GM12875 (cell line): ENCODE data around the gene SERPINB5.

Source experiments
- H3K4me3 ChIP-seq: one replicate; pipeline ENCODE4 v1.5.1; 2011; ENCODE audit warnings: low read depth, low read length, control low read depth
- TF ChIP-seq, protein P1 (sequence below): IDR thresholded peaks from 2 replicates; pipeline ENCODE4 v1.5.1; 2011; ENCODE audit warnings: low read depth, mild to moderate bottlenecking, control low read depth, inconsistent platforms, low read length, moderate library complexity, borderline replicate concordance; ENCODE audit not compliant: insufficient read depth

SERPINB5 gene

DNA sequence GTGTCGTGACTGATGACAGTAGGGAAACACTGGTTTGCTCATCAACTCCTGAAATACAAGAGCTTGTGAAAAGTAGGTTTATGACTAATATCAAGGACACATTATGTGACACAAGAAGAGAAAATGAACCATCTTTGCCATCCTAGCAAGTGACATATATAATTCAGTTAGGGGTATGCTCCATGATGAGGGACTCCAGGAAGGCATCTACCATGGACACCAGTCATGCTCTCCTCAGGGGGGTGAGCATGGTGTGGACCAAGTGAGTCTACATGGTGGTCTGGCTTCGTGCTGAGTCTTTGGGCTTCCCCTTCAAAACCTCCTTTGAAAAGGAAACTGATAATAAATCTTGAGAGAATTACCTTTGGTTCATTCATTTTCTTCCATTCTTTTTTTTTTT lies 11.7 kb upstream of the SERPINB5 start:
- TF ChIP-seq, protein P1, sequence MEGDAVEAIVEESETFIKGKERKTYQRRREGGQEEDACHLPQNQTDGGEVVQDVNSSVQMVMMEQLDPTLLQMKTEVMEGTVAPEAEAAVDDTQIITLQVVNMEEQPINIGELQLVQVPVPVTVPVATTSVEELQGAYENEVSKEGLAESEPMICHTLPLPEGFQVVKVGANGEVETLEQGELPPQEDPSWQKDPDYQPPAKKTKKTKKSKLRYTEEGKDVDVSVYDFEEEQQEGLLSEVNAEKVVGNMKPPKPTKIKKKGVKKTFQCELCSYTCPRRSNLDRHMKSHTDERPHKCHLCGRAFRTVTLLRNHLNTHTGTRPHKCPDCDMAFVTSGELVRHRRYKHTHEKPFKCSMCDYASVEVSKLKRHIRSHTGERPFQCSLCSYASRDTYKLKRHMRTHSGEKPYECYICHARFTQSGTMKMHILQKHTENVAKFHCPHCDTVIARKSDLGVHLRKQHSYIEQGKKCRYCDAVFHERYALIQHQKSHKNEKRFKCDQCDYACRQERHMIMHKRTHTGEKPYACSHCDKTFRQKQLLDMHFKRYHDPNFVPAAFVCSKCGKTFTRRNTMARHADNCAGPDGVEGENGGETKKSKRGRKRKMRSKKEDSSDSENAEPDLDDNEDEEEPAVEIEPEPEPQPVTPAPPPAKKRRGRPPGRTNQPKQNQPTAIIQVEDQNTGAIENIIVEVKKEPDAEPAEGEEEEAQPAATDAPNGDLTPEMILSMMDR: no peak
- H3K4me3 ChIP-seq: no peak overlapping the region

DNA sequence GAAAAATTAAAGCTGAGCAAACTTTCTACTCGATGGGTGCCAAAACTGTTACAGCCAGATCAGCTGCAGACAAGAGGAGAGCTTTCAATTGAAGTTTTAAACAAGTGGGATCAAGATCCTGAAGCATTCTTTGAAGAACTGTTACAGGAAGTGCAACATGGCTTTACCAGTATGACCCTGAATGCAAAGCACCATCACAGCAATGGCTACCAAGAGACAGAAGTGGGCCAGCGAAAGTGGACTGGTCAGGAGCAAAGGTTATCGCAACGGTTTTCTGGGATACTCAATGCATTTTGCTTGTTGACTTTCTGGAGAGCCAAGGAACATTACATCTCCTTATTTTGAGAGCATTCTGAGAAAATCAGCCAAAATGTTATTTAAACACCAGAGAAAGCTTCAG lies 9.1 kb upstream of the SERPINB5 start:
- no peak overlapping the region for H3K4me3 ChIP-seq
- TF ChIP-seq, protein P1: no peak

DNA sequence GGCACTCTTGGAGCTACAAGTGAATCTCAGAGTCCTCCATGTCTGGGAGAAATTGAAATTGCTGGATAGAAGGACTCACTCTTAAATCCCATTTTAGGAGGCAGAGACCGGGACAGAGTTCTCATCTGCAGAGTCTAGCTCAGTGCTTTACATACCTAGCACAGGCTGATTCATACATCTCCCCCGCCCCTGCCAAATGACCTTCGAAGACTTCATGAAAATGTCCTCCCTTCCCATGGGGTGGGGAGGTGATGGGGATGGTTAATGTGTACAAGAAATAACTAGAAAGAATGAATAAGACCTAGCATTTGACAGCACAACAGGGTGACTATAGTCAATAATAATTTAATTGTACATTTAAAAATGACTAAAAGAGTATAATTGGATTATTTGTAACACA lies 8.2 kb upstream of the SERPINB5 start:
- TF ChIP-seq, protein P1: no peak

DNA sequence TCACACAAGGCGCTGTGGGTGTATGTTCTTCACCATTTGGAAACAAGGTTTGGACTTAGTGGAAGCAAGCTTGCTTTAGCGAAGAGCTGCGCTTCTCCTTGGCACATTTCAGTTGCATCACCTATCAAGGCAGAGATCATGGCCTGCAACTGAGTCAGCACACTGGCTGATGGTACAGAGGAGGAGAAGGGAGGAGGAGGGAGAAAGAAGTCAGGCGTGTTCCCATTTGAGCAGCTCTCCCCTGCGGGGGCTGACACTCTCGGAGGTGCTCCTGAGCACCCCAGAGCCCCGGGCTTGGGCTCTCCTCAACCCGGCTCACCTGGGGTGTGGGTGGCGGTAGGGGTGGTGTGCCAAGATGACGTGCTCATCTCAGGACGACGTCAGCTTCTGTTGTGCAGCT lies 6.0 kb upstream of the SERPINB5 start:
- TF ChIP-seq, protein P1: no peak
- H3K4me3 ChIP-seq: no peak overlapping the region

More for the DNA sequence above, 8.2 kb upstream of the SERPINB5 start:
- H3K4me3 ChIP-seq: no peak overlapping the region

DNA sequence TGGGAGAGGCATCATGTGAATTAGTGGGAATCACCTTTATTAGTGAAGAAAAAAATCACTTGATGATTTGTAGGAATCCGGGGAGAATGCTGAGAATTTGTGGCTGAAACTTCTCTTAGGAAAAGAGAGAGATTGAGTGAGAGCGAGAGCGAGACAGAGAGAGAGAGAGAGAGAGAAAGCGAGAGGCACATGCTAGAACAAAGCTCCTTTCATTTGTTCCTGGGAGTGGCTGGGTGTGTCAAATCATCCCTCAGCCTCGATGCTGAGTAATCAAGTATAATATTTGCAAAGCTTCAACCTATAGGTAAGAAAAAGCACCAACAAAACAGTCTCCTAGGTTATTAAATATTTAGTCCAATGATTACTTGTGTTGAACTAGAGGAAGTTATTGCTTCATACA lies 4.4 kb upstream of the SERPINB5 start:
- no peak overlapping the region for H3K4me3 ChIP-seq
- TF ChIP-seq, protein P1: no peak

DNA sequence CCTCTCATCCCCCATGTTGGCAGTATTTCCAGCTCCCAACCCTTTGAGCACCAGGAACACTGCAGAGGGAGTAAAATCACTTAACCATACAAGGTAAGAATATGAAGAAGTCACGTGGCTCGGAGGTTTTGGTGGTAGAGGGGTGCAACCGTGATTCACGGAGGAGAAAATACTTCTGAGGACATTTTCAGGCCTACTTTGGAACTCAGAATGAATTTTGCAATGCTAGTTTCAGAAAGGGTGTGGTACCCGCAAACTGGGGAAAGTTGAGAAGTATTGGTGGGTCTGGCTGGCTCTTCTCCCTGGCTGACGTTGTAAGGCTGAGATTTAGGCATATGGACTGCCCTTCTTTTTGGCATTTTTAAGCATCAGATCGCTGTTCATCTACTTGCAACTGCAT lies 442 bp downstream of the SERPINB5 start:
- TF ChIP-seq, protein P1: no peak
- H3K4me3 ChIP-seq: no peak overlapping the region

DNA sequence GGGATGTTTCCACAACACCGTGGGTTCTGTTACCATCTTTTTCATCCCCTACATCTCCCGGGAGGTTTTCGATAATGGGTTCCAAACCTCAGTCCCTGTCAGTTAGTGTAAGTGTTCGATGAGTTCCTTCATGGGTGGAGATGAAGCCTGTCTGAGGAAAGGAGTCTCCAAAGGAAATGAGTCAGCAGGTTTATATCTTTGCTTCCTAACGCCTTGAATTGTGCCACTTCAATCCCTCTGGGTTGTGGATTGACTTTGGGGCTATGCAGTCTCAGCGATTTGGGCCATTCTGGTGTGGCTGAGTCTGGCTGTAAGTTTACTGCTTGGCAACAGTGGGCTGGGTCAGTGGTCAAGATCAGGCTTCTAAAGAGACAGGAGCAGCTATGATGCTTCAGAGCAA lies 1.2 kb downstream of the SERPINB5 start:
- no peak overlapping the region for H3K4me3 ChIP-seq
- TF ChIP-seq, protein P1: no peak
